ENCODE measurements around the gene SH2D1B. TPM values are rescaled to one million over a fixed set of nuclear protein-coding genes. Genes with fewer than 3 reads are reported as not detected.

The SH2D1B gene
- total and polyA plus RNA-seq, 8 donors = 0.25 to 1.2 (median 0.72) TPM

DNA sequence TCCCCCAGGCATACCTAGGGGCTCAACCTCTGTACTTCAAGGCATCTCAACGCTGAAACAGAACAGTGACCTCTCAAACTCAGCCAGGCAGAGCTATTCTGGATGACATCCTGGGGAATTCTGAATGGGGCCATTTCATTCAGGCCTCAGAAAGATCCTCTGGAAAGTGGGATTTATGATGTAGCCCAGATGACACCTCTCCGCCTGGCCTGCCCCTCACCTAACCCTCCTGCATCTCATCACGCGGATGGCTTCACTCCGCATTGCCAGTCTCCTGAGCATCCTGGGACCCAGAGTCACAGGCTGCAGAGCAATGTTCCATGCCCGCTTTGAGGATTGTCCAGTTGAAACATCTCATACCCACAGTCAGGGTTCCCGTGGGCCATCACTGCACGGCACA, 36.5 kb downstream of the SH2D1B start:
- Histone ChIP-seq H3K9me3 (no peaks in the 10 kb centered on the region), H3K4me1 (no peaks in the 10 kb centered on the region), H3K27me3 (no peaks in the 10 kb centered on the region), H3K27ac (no peak overlapping the region), H3K4me3 (no peak overlapping the region), H3K36me3 (no peaks in the 10 kb centered on the region)
- intact Hi-C loops (cut with DNase I) = no loop called here
- TF ChIP-seq, protein P1, sequence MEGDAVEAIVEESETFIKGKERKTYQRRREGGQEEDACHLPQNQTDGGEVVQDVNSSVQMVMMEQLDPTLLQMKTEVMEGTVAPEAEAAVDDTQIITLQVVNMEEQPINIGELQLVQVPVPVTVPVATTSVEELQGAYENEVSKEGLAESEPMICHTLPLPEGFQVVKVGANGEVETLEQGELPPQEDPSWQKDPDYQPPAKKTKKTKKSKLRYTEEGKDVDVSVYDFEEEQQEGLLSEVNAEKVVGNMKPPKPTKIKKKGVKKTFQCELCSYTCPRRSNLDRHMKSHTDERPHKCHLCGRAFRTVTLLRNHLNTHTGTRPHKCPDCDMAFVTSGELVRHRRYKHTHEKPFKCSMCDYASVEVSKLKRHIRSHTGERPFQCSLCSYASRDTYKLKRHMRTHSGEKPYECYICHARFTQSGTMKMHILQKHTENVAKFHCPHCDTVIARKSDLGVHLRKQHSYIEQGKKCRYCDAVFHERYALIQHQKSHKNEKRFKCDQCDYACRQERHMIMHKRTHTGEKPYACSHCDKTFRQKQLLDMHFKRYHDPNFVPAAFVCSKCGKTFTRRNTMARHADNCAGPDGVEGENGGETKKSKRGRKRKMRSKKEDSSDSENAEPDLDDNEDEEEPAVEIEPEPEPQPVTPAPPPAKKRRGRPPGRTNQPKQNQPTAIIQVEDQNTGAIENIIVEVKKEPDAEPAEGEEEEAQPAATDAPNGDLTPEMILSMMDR (IDR thresholded peaks at IDR 0.05) = no peak
- ATAC-seq (no peak), DNase-seq (no peak)

DNA sequence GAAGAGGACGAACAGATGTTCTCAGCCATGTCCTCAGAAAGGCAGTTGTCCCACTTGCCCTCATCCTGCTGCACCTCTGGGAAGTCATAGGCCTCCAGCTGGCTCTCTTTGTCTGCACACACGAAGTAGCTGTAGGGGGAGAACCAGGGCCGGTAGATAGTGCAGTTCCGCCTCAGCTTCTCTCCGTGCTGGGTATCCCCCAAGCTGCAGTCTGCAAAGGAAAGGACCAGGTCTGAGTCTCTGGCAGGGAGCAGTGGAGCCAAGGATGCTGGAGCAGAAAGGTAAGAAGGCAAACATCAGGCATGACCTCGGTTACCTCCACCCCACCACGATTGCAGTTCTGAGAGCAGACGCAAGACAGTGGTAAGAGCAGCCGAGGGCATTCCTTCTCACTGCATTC, 37.5 kb downstream of the SH2D1B start:
- no peak for ATAC-seq
- H3K9me3 ChIP-seq = no peaks in the 10 kb centered on the region
- intact Hi-C loops (cut with DNase I) = no loop called here
- no peaks in the 10 kb centered on the region for H3K27me3 ChIP-seq
- no peak overlapping the region for H3K27ac ChIP-seq
- no peak for DNase-seq
- TF ChIP-seq, protein P1 (IDR thresholded peaks at IDR 0.05) = no peak
- H3K4me1 ChIP-seq = no peaks in the 10 kb centered on the region
- H3K4me3 ChIP-seq = no peak overlapping the region
- no peaks in the 10 kb centered on the region for H3K36me3 ChIP-seq

DNA sequence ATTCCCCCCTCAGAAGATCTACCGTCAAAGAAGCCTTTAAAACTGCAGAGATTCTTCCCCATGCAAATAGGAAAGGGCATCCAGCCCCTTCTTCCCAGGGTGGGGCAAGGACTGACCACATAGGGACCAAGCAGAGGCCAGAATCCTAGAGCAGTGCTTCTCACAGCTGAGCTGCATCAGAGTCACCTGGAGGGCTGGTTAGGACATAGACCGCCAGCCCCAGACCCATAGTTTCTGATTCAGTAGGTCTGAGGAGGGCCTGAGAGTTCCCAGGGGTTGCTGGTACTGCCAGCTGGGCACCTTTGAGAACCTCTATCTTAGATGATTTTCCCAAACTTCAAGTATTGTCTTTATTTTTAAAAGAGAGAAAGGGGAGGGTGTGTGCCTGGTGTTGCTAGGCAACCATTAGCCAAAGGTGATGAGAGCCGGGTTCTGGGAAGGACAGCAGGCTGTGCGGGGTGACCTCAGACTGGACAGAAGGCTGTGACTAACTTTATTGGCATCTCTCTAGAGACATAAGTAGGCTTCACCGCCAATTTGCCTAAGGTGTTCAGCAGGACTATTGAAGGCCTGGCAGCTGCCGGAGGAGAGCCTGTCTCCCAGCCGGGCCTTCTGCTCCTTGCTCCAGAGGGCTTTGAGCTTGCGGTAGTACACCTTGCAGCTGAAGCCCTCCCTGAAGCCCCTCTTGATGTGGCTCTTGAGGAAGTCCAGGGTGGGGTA, 38.2 kb downstream of the SH2D1B start:
- intact Hi-C loops (cut with DNase I) = no loop called here
- H3K4me1 ChIP-seq = no peaks in the 10 kb centered on the region
- H3K36me3 ChIP-seq = no peaks in the 10 kb centered on the region
- peak; percentile 96 for ATAC-seq
- H3K27me3 ChIP-seq = no peaks in the 10 kb centered on the region
- DNase-seq = peak in 1 of 4 donors; percentile 71
- TF ChIP-seq, protein P1 (IDR thresholded peaks at IDR 0.05) = no peak
- H3K27ac ChIP-seq = peak overlapping the region in 1 of 2 donors; percentile 33
- no peak overlapping the region for H3K4me3 ChIP-seq
- H3K9me3 ChIP-seq = no peaks in the 10 kb centered on the region

DNA sequence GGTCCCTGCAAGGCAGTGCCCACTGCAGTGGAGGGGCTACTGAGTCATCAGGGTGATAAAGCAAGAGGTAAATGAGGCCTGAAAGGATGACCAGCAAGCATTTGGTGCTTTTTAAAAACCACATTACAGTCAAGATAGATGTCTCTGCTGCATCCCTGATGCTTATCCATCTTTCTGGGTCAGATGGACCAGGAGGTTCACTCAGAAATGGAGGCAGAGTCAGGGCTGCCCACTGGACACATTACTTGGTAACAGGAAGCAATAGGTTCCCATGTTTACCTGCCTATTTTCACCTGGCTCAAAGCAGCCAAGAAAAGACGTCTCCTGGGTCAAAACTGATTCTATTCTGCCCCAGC, 38.9 kb downstream of the SH2D1B start:
- intact Hi-C loops (cut with DNase I) = no loop called here
- Histone ChIP-seq H3K27me3 (no peaks in the 10 kb centered on the region), H3K4me1 (no peaks in the 10 kb centered on the region), H3K27ac (peak overlapping the region in 1 of 2 donors; percentile 33), H3K9me3 (no peaks in the 10 kb centered on the region), H3K4me3 (no peak overlapping the region), H3K36me3 (no peaks in the 10 kb centered on the region)
- ATAC-seq = no peak
- TF ChIP-seq, protein P1 (IDR thresholded peaks at IDR 0.05) = no peak
- DNase-seq = no peak

DNA sequence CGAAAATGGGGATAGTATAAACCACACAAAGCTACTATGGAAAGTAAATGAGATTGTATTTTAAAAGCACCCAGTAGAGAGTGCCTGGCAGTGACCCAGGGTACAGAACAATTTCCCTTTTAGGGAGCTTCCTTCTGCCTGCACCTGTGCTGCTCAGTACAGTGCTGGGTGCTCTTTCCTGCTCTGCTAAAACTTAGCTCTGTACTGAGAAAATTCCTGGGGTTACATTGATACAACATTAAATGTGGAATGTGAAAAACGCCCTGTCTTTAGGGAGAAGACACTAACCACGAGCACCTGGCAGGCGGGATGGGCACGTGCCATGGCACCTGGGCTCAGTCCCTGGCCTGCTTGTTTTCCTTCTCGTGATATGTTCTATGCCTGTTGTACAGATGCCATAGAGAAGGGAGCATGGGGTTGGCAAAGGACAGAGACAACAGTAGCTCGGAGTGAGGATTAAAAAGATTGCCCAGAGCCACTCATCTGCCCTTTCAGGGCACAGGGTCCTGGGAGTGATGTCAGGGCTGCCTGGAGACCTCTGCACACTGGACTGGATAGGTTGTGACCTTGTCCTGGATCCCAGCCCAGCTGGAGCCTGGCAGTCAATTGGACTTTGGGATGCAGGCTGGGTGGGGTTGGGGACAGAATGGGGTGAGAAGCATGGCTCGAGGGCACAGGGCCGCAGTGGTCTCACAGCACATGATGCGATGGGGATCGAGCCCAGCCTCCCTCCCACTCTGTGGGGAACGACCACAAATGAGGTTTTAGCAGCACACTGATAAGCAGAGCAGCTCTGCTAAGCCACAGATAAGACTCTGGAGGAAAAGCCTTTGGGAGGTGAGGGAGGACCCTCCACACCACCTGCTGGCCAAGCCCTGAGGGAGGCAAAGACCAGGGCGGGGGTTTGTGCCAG, 39.5 kb downstream of the SH2D1B start:
- TF ChIP-seq, protein P1 (IDR thresholded peaks at IDR 0.05) = no peak
- H3K36me3 ChIP-seq = peaks cover 0 to under 1% of the 10 kb centered on the region in 2 donors
- no peaks in the 10 kb centered on the region for H3K27me3 ChIP-seq
- no peak overlapping the region for H3K27ac ChIP-seq
- no peak for ATAC-seq
- DNase-seq = no peak
- H3K4me1 ChIP-seq = no peaks in the 10 kb centered on the region
- H3K4me3 ChIP-seq = no peak overlapping the region
- H3K9me3 ChIP-seq = no peaks in the 10 kb centered on the region
- intact Hi-C loops (cut with DNase I) = no loop called here
